GM15510 (cell line): ENCODE results near the gene ARL6.

ENCODE experiments used
- POLR2A ChIP-seq: IDR thresholded peaks from 3 replicates; pipeline ENCODE4 v1.6.1; 2011; ENCODE audit warnings: borderline replicate concordance; ENCODE audit not compliant: insufficient read length; ENCODE audit errors: extremely low read depth

ARL6 gene

GRCh38 chr3:97764407-97765238, at the start of gene ARL6:
ARL6 (plus strand) TSS chr3:97764758; CDS start chr3:97768108, 3,350 bp downstream.
- TF ChIP-seq POLR2A: peak; percentile 62

GRCh38 chr3:97719156-97719821, 45.3 kb upstream of the ARL6 start:
- no peak for TF ChIP-seq POLR2A

GRCh38 chr3:97720417-97720816, 44.1 kb upstream of the ARL6 start:
- no peak for TF ChIP-seq POLR2A

- no peak for TF ChIP-seq POLR2A
Measured at GRCh38 chr3:97721446-97721845, 43.1 kb upstream of the ARL6 start.

- TF ChIP-seq POLR2A: no peak
Measured at GRCh38 chr3:97736928-97737327, 27.6 kb upstream of the ARL6 start.

GRCh38 chr3:97738761-97739160, 25.8 kb upstream of the ARL6 start:
- no peak for TF ChIP-seq POLR2A

GRCh38 chr3:97742036-97742435, 22.5 kb upstream of the ARL6 start:
- no peak for TF ChIP-seq POLR2A

GRCh38 chr3:97744289-97744688, 20.3 kb upstream of the ARL6 start:
- no peak for TF ChIP-seq POLR2A

- TF ChIP-seq POLR2A: no peak
Measured at GRCh38 chr3:97763586-97764406, 762 bp upstream of the ARL6 start.

GRCh38 chr3:97765336-97765735, 778 bp downstream of the ARL6 start:
- TF ChIP-seq POLR2A: no peak

GRCh38 chr3:97772926-97773325, 8.4 kb downstream of the ARL6 start:
- TF ChIP-seq POLR2A: no peak

GRCh38 chr3:97778152-97778551, 13.6 kb downstream of the ARL6 start:
- TF ChIP-seq POLR2A: no peak

- TF ChIP-seq POLR2A: no peak
Measured at GRCh38 chr3:97793420-97794019, 29.0 kb downstream of the ARL6 start.

GRCh38 chr3:97795951-97796350, 31.4 kb downstream of the ARL6 start:
- TF ChIP-seq POLR2A: no peak

GRCh38 chr3:97804471-97804870, 39.9 kb downstream of the ARL6 start:
- TF ChIP-seq POLR2A: no peak
